KOPT-K1 (cell line): ENCODE data around the gene SAV1.
"Not testable (repeated sequence)": the region's sequence is repeated elsewhere in the genome, so short reads cannot be mapped to it uniquely, and the experiment has no call there.

Experiments used
- H3K27ac ChIP-seq: fragments of 200-600 bp; sonication (generic); 2 replicates; pipeline ENCODE4 v1.5.1; 2016; ENCODE audit warnings: antibody characterized with exemption, mild to moderate bottlenecking, low read depth, low read length; ENCODE audit not compliant: poor library complexity, severe bottlenecking
- H3K36me3 ChIP-seq: fragments of 200-600 bp; sonication (generic); 2 replicates; pipeline ENCODE4 v1.5.1; 2017; ENCODE audit warnings: antibody characterized with exemption, mild to moderate bottlenecking, low read length, moderate library complexity; ENCODE audit not compliant: insufficient read depth
- H3K9me3 ChIP-seq: fragments of 200-600 bp; sonication (generic); 2 replicates; pipeline ENCODE4 v1.5.1; 2017; ENCODE audit warnings: antibody characterized with exemption, low read length, mild to moderate bottlenecking; ENCODE audit not compliant: insufficient read depth, poor library complexity, severe bottlenecking

Gene SAV1

DNA sequence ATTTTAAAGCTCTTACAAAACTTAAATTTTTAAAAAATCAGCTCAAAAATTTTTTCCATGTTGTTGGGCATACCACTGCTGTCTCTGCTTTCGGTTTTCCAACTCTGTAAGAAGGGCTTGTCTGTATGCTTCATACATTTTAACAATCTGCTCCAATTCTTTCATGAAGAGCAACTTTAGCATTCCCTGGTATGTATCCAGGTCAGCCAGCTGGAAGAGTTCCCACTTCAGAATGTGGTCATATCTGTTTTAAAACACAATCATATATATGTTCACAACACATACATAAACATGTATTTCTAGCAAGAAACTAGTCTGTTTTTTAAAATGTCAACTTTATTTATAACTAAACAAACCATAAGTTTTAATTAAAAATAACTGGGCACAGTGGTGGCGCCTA is 33.0 kb downstream of the SAV1 start:
- Histone ChIP-seq H3K36me3 (no peaks in the 10 kb centered on the region; the same call in 1 of the 2 replicates), H3K9me3 (no peaks in the 10 kb centered on the region), H3K27ac (no peak overlapping the region)

- Histone ChIP-seq H3K27ac (no peak overlapping the region), H3K9me3 (no peaks in the 10 kb centered on the region), H3K36me3 (no peaks in the 10 kb centered on the region; the same call in 1 of the 2 replicates)
Measured at GRCh38 chr14:50633954-50634353, 34.2 kb downstream of the SAV1 start.

- H3K9me3 ChIP-seq: no peaks in the 10 kb centered on the region
- H3K27ac ChIP-seq: no peak overlapping the region
- no peaks in the 10 kb centered on the region for H3K36me3 ChIP-seq
Measured at GRCh38 chr14:50631408-50631821, 36.7 kb downstream of the SAV1 start.

DNA sequence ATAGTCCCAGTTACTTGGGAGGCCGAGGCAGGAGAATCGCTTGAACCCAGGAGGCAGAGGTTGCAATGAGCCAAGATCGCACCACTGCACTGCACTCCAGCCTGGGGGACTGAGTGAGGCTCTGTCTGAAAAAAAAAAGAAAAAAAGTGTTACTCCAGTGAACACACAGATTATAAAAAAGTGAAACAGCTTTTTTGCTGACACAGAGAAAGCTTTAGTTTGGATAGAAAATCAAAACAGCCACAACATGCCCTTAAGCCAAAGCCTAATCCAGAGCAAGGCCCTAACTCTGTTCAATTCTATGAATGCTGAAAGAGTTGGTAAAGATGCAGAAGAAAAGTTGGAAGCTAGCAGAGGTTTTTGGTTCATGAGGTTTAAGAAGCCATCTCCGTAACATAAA is 43.2 kb downstream of the SAV1 start:
- not testable (repeated sequence) for H3K36me3 ChIP-seq, H3K9me3 ChIP-seq, H3K27ac ChIP-seq

GRCh38 chr14:50624447-50624846 is 43.7 kb downstream of the SAV1 start:
- Histone ChIP-seq H3K9me3 (no peaks in the 10 kb centered on the region), H3K27ac (no peak overlapping the region), H3K36me3 (no peaks in the 10 kb centered on the region)

- no peak overlapping the region for H3K27ac ChIP-seq
- H3K36me3 ChIP-seq: no peaks in the 10 kb centered on the region
- H3K9me3 ChIP-seq: no peaks in the 10 kb centered on the region
Measured at GRCh38 chr14:50622978-50623377, 45.1 kb downstream of the SAV1 start.

DNA sequence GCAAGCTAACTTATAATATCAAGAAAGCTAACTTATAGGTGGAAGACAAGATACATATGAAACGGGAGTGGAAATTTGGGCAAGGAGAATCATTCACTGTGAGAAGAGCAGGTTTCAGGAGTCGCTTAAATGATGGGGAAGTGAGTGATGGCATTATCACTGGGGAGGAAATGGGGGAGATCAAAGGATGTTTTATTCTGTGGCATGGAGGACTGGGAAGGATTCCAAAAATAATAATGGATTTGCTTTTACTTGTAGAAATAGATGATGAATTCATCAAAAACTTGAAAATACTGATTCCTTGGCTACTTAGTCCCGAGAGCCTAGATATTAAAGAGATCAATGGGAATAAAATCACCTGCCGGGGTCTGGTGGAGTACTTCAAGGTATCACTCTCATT is 47.8 kb downstream of the SAV1 start:
- Histone ChIP-seq H3K27ac (no peak overlapping the region), H3K9me3 (no peaks in the 10 kb centered on the region), H3K36me3 (no peaks in the 10 kb centered on the region)

DNA sequence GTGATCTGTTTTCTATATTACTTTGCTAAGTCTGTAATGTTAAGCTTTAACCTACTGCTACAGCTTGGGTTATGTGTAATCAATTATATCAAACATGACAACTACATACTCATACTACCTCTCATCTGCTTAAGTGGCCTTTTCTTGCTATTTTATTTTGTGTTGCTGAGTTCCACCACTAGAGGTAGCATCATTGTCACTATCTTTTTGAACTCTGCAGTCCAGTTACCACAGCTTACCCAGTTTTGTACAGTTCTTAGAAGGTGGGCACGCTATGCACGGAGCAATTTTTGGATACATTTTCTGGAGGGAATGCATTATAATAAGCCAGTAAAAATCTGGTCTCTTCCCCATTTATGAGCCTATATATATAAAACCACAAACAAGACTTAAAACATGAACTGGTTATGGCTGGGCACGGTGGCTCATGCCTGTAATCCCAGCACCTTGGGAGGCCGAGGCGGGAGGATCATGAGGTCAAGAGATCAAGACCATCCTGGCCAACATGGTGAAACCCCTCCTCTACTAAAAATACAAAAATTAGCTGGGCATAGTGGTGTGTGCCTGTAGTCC is 48.5 kb downstream of the SAV1 start:
- no peaks in the 10 kb centered on the region for H3K36me3 ChIP-seq
- H3K27ac ChIP-seq: no peak overlapping the region
- H3K9me3 ChIP-seq: no peaks in the 10 kb centered on the region

GRCh38 chr14:50616275-50616674 is 51.8 kb downstream of the SAV1 start:
- no peaks in the 10 kb centered on the region for H3K9me3 ChIP-seq
- H3K36me3 ChIP-seq: no peaks in the 10 kb centered on the region
- no peak overlapping the region for H3K27ac ChIP-seq

DNA sequence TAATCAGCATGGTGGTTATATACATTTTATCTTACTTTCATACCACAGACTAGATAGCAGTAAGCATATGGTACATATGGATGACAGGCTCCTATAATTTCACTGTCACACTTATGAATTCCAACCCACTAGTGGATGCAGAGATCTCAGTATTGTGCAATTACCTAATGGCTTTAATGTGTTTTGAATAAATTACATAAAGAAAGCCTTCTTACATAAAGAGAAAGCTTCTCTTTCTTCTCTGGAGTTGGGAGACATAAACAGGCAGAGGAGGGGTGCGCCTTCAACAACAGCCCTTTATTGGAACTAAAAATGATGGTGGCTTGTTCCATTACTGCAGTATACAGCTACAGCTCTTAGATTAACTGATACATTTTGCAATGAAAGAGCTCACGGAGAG is 52.6 kb downstream of the SAV1 start:
- Histone ChIP-seq H3K36me3 (no peaks in the 10 kb centered on the region), H3K27ac (no peak overlapping the region), H3K9me3 (no peaks in the 10 kb centered on the region)

DNA sequence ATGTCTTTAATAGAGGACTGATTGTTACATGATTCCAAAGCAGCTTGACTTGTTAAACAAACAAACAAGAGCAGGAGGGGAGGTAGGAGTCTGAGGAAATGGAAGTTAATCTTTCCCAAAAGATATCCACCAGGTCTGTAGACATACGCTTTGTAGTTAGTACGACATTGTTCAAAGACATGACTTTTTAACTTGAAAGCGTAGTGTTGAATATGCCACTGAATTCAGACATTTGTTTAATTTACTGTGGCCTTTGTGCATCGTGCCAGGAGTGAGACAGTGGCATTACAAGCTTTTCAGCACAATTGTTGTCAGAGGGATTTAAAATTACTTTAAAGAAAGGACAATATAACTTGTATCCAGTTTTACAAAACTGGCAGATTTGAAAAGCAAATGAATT is 53.0 kb downstream of the SAV1 start:
- H3K36me3 ChIP-seq: no peaks in the 10 kb centered on the region
- H3K27ac ChIP-seq: no peak overlapping the region
- no peaks in the 10 kb centered on the region for H3K9me3 ChIP-seq

DNA sequence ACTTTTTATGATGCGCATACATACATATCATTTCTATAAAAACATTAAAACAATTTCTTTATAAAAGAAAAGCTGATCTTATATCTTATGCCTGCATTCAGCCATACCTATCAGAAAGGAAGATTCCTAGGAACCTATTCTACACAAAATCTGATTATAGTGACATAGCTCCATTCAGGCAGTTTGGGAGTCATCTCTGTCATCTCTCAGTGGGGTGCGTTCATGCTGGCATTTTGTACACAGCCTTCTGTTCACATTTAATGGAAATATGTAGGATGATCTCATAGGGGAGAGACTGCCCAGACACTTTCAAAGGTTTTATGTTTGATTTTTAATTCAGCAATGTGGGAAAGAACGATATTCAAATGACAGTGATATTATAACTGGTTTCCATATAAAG is 55.3 kb downstream of the SAV1 start:
- H3K27ac ChIP-seq: no peak overlapping the region
- no peaks in the 10 kb centered on the region for H3K9me3 ChIP-seq
- no peaks in the 10 kb centered on the region for H3K36me3 ChIP-seq

DNA sequence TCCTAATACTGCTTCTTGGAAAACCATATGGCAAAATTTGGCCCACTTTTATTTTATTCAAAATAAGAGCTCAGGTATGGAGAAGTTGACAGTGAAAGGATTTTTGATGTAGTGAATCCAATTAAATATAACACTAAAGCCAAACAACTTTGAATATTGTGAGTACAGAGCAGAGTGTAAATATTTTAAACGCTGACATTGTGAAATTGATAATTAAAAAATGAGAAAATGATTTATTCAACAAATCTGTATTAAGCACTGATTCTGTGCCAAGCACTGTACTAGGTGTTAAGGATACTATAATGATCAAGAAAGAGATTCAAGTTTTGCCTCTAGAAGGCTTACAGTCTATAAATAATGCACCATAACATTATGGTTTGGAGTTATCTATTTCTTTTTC is 57.6 kb downstream of the SAV1 start:
- Histone ChIP-seq H3K9me3 (no peaks in the 10 kb centered on the region), H3K36me3 (no peaks in the 10 kb centered on the region), H3K27ac (no peak overlapping the region)

- Histone ChIP-seq H3K9me3 (no peaks in the 10 kb centered on the region), H3K36me3 (no peaks in the 10 kb centered on the region), H3K27ac (no peak overlapping the region)
Measured at GRCh38 chr14:50608302-50608851, 59.7 kb downstream of the SAV1 start.

GRCh38 chr14:50607761-50608160 is 60.3 kb downstream of the SAV1 start:
- H3K36me3 ChIP-seq: no peaks in the 10 kb centered on the region
- H3K27ac ChIP-seq: no peak overlapping the region
- H3K9me3 ChIP-seq: no peaks in the 10 kb centered on the region

GRCh38 chr14:50607181-50607580 is 60.9 kb downstream of the SAV1 start:
- H3K27ac ChIP-seq: no peak overlapping the region
- no peaks in the 10 kb centered on the region for H3K36me3 ChIP-seq
- H3K9me3 ChIP-seq: no peaks in the 10 kb centered on the region
